H1 (cell line): Measurements from ENCODE around the gene TPD52L2. TPM values are rescaled to one million over a fixed set of nuclear protein-coding genes. Genes with fewer than 3 reads are reported as not detected.

ENCODE experiments used
- ATF3 ChIP-seq: IDR thresholded peaks from 2 replicates; pipeline ENCODE4 v1.6.1; 2011; ENCODE audit warnings: low read depth, mild to moderate bottlenecking, low read length; ENCODE audit not compliant: insufficient read depth
- CHD7 ChIP-seq: fragments of 300-600 bp; sonication (generic); IDR thresholded peaks from 2 replicates; pipeline ENCODE4 v1.7.1; 2012; ENCODE audit warnings: low read length, moderate library complexity, mild to moderate bottlenecking, inconsistent platforms; ENCODE audit not compliant: insufficient replicate concordance
- E2F6 ChIP-seq: IDR thresholded peaks from 2 replicates; pipeline ENCODE4 v1.6.1; 2012; ENCODE audit warnings: inconsistent platforms
- EZH2 ChIP-seq: fragments of 200-600 bp; sonication (generic); IDR thresholded peaks from 2 replicates; pipeline ENCODE4 v1.7.1; 2012; ENCODE audit warnings: low read depth, mild to moderate bottlenecking, moderate library complexity, low read length, inconsistent platforms; ENCODE audit not compliant: severe bottlenecking
- GABPA ChIP-seq: IDR thresholded peaks from 2 replicates; pipeline ENCODE4 v1.6.1; 2011; ENCODE audit warnings: mild to moderate bottlenecking, low read length, moderate library complexity, borderline replicate concordance; ENCODE audit not compliant: insufficient read depth
- KDM5A ChIP-seq: fragments of 200-600 bp; IDR thresholded peaks from 2 replicates; pipeline ENCODE4 v1.7.1; 2012; ENCODE audit warnings: mild to moderate bottlenecking, low read length, inconsistent platforms, mixed read lengths
- SAP30 ChIP-seq: fragments of 300-600 bp; sonication (generic); IDR thresholded peaks from 2 replicates; pipeline ENCODE4 v1.7.1; 2012; ENCODE audit warnings: low read length, moderate library complexity, mild to moderate bottlenecking, inconsistent platforms; ENCODE audit not compliant: insufficient read depth, insufficient replicate concordance
- SUZ12 ChIP-seq: fragments of 200-600 bp; sonication (generic); IDR thresholded peaks from 2 replicates; pipeline ENCODE4 v1.6.1; 2012; ENCODE audit warnings: mild to moderate bottlenecking, inconsistent platforms, low read length, moderate library complexity, mixed read lengths
- polyA plus RNA-seq, 7 experiments: library from polyadenylated mRNA; depleted of rRNA in 3 of 7; stranded (reverse) in 5 of 7; unstranded in 2 of 7; fragments of >200 nt in 5 of 7; fragments of 200-250 nt in 2 of 7; gene quantifications; 1 replicate in 5 of 7; 2 replicates in 1 of 7; 4 replicates in 1 of 7; pipeline versions ENCODE4 v1.2.1 to v1.2.3, GENCODE V29; 2011 to 2013; ENCODE audit warnings: missing spikeins in 2 of 7, mixed read lengths in 2 of 7
- total RNA-seq: library from RNA; stranded (reverse); fragmentation: NEBNext Ultra II Directional; extraction: Animal tissue kit (Norgen Biotek cat#: 25700); gene quantifications from 2 replicates; pipeline ENCODE4 v1.2.1, GENCODE V29; 2021

Gene TPD52L2
- total and polyA plus RNA-seq, 2 of the 8 experiments (the other 6 are each of a cell fraction or from before 2014, with no cell fraction given), result 77.1 to 80.2 TPM

- peak; percentile 98 for TF ChIP-seq E2F6
- peak; percentile 92 for TF ChIP-seq GABPA
- TF ChIP-seq SUZ12, result no peak
- peak; percentile 60; the same call in 1 of the 2 replicates for TF ChIP-seq KDM5A
- TF ChIP-seq CHD7, result no peak
- no peak for TF ChIP-seq SAP30
- TF ChIP-seq EZH2, result no peak
- peak; percentile 90 for TF ChIP-seq ATF3
Observed at GRCh38 chr20:63864978-63865640, at the start of gene TPD52L2 (continued).
